Activated naive CD8-positive, alpha-beta T cell treated with anti-CD3 and anti-CD28 coated beads, Interleukin-2, amount 50 U/mL, for 24 hours (primary cell): ENCODE data around the gene STK39.

Source experiments
- ATAC-seq: fragments of 150-1000 bp; cut with Tn5 transposase; one replicate; pipeline ENCODE4 v1.10.0; 2021
- DNase-seq: peaks from one replicate; pipeline ENCODE4 v3.0.0; 2021
- H3K27ac Mint-ChIP-seq: one replicate; pipeline ENCODE4 v1.8.0; 2021; ENCODE audit warnings: mild to moderate bottlenecking, mixed read lengths
- H3K27me3 Mint-ChIP-seq: one replicate; pipeline ENCODE4 v1.8.0; 2021; ENCODE audit warnings: mixed read lengths
- H3K36me3 Mint-ChIP-seq: one replicate; pipeline ENCODE4 v1.8.0; 2021; ENCODE audit warnings: low read depth, mixed read lengths
- H3K4me1 Mint-ChIP-seq: one replicate; pipeline ENCODE4 v1.8.0; 2021; ENCODE audit warnings: mixed read lengths
- H3K4me3 Mint-ChIP-seq: one replicate; pipeline ENCODE4 v1.8.0; 2021; ENCODE audit warnings: mild to moderate bottlenecking, moderate library complexity, mixed read lengths
- H3K9me3 Mint-ChIP-seq: one replicate; pipeline ENCODE4 v1.8.0; 2021; ENCODE audit warnings: mixed read lengths

The STK39 gene

GRCh38 chr2:168231609-168232241 is 15.7 kb downstream of the STK39 start:
- ATAC-seq, result no peak
- Mint-ChIP-seq H3K9me3 (peaks cover 4% of the 10 kb centered on the region), H3K4me1 (peaks cover 29% of the 10 kb centered on the region), H3K27me3 (no peaks in the 10 kb centered on the region), H3K27ac (no peak overlapping the region), H3K4me3 (no peak overlapping the region), H3K36me3 (peaks cover 19% of the 10 kb centered on the region)
- no peak for DNase-seq

DNA sequence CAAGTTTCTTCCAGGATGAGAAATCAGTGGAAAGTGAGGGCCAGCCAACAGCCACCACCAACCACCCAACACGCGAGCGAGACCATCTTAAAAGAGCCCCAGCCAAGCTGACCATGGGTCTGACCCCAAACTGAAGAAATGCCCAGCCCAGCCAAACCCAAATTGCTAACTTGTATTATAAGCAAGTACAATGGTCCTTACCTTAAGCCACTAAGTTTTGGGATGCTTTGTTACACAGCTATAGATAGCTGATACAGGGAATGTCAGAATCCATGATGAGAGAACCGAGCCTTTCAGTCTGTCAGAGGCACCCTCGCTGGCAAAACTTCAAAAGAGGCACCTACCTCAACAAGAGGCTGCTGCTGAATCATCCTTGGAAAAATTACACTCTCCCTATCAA is 17.0 kb downstream of the STK39 start:
- no peak overlapping the region for H3K4me3 Mint-ChIP-seq
- H3K36me3 Mint-ChIP-seq, result peaks cover 17% of the 10 kb centered on the region
- no peak overlapping the region for H3K27ac Mint-ChIP-seq
- ATAC-seq (no peak), DNase-seq (no peak)
- peaks cover 27% of the 10 kb centered on the region for H3K4me1 Mint-ChIP-seq
- H3K9me3 Mint-ChIP-seq, result peaks cover 4% of the 10 kb centered on the region
- H3K27me3 Mint-ChIP-seq, result no peaks in the 10 kb centered on the region

- ATAC-seq (no peak), DNase-seq (no peak)
Observed at GRCh38 chr2:168224346-168224745, 23.0 kb downstream of the STK39 start.

GRCh38 chr2:168222088-168222487 is 25.3 kb downstream of the STK39 start:
- Mint-ChIP-seq H3K9me3 (no peaks in the 10 kb centered on the region), H3K27me3 (no peaks in the 10 kb centered on the region), H3K27ac (no peak overlapping the region), H3K36me3 (peaks cover 12% of the 10 kb centered on the region), H3K4me3 (no peak overlapping the region), H3K4me1 (peaks cover 32% of the 10 kb centered on the region)
- no peak for DNase-seq
- ATAC-seq, result no peak

More at GRCh38 chr2:168224346-168224745, 23.0 kb downstream of the STK39 start:
- H3K27me3 Mint-ChIP-seq, result no peaks in the 10 kb centered on the region
- no peak overlapping the region for H3K27ac Mint-ChIP-seq
- no peak overlapping the region for H3K4me3 Mint-ChIP-seq
- H3K4me1 Mint-ChIP-seq, result peaks cover 32% of the 10 kb centered on the region
- no peaks in the 10 kb centered on the region for H3K9me3 Mint-ChIP-seq
- H3K36me3 Mint-ChIP-seq, result peaks cover 12% of the 10 kb centered on the region

GRCh38 chr2:168220965-168221819 is 26.2 kb downstream of the STK39 start:
- H3K27me3 Mint-ChIP-seq, result no peaks in the 10 kb centered on the region
- peaks cover 12% of the 10 kb centered on the region for H3K36me3 Mint-ChIP-seq
- H3K27ac Mint-ChIP-seq, result no peak overlapping the region
- ATAC-seq (no peak), DNase-seq (no peak)
- H3K4me3 Mint-ChIP-seq, result no peak overlapping the region
- no peaks in the 10 kb centered on the region for H3K9me3 Mint-ChIP-seq
- peaks cover 32% of the 10 kb centered on the region for H3K4me1 Mint-ChIP-seq

GRCh38 chr2:168217920-168218319 is 29.5 kb downstream of the STK39 start:
- H3K27me3 Mint-ChIP-seq, result no peaks in the 10 kb centered on the region
- H3K4me1 Mint-ChIP-seq, result peaks cover 28% of the 10 kb centered on the region
- ATAC-seq, result no peak
- no peak overlapping the region for H3K27ac Mint-ChIP-seq
- no peak overlapping the region for H3K4me3 Mint-ChIP-seq
- H3K9me3 Mint-ChIP-seq, result no peaks in the 10 kb centered on the region
- no peak for DNase-seq
- peaks cover 17% of the 10 kb centered on the region for H3K36me3 Mint-ChIP-seq

DNA sequence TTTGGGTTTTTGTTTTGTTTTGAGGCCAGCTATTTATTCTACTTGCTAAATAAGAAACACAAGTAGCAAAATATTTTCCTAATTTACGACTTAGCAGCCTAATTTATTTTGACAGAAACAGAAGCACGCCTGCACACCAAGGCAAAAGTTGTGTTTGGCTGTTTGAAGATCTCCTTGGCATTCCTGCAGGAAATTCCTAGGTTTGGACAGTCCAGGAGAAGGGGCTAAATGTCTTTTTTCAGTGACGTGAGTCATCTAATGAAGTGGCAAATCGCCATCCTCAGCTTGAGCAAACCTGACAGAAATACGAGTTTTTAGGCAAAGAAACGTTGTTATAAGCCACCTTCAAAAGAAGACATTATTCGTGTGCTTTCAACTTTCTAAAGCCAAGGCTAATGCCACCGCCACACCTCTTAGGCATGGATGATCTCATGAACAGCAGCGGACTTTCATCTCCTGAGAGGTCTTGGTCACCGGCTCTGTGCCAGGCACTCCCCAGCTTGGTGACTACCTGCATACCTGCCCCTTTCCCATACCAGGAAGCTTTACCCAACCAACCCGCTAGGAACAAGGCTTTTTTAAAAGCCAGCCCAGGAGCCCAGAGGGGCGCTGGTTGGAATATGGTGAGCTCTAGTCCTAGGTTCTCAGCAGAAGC is 30.9 kb downstream of the STK39 start:
- DNase-seq (no peak), ATAC-seq (no peak)
- no peak overlapping the region for H3K4me3 Mint-ChIP-seq
- no peak overlapping the region for H3K27ac Mint-ChIP-seq
- H3K4me1 Mint-ChIP-seq, result peaks cover 37% of the 10 kb centered on the region
- no peaks in the 10 kb centered on the region for H3K27me3 Mint-ChIP-seq
- H3K36me3 Mint-ChIP-seq, result peaks cover 15% of the 10 kb centered on the region
- no peaks in the 10 kb centered on the region for H3K9me3 Mint-ChIP-seq

DNA sequence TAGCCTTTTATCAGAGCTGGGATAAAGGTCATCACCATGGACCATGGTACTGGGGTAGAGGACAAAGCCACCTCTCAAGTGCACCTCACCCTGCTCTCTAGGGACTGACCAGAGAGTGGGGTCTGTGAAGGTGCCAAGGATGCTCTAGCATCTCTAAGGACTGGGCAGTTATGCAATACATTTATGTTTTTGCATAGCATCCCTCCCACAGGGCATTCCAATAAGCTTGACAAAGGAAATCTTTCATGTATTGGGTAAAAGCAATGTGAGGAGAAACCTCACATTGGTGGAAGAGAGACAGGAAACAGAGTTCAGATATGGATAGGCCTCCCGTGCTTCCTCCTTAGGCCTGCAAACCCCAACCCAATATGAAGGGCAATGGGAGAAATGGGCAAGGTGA is 31.6 kb downstream of the STK39 start:
- Mint-ChIP-seq H3K4me1 (peaks cover 37% of the 10 kb centered on the region), H3K27ac (no peak overlapping the region), H3K27me3 (no peaks in the 10 kb centered on the region), H3K4me3 (no peak overlapping the region), H3K36me3 (peaks cover 11% of the 10 kb centered on the region), H3K9me3 (no peaks in the 10 kb centered on the region)
- no peak for DNase-seq
- ATAC-seq, result no peak

- Mint-ChIP-seq H3K4me3 (no peak overlapping the region), H3K9me3 (no peaks in the 10 kb centered on the region), H3K4me1 (peaks cover 58% of the 10 kb centered on the region), H3K36me3 (peaks cover 12% of the 10 kb centered on the region), H3K27me3 (no peaks in the 10 kb centered on the region), H3K27ac (peak overlapping the region; percentile 85)
- DNase-seq (no peak), ATAC-seq (no peak)
Observed at GRCh38 chr2:168212866-168213265, 34.5 kb downstream of the STK39 start.

- no peak for DNase-seq
- Mint-ChIP-seq H3K27ac (peak overlapping the region; percentile 85), H3K36me3 (peaks cover 15% of the 10 kb centered on the region), H3K9me3 (no peaks in the 10 kb centered on the region), H3K4me3 (peak overlapping the region; percentile 52), H3K27me3 (no peaks in the 10 kb centered on the region), H3K4me1 (peaks cover 62% of the 10 kb centered on the region)
- no peak for ATAC-seq
Observed at GRCh38 chr2:168212167-168212566, 35.2 kb downstream of the STK39 start.

DNA sequence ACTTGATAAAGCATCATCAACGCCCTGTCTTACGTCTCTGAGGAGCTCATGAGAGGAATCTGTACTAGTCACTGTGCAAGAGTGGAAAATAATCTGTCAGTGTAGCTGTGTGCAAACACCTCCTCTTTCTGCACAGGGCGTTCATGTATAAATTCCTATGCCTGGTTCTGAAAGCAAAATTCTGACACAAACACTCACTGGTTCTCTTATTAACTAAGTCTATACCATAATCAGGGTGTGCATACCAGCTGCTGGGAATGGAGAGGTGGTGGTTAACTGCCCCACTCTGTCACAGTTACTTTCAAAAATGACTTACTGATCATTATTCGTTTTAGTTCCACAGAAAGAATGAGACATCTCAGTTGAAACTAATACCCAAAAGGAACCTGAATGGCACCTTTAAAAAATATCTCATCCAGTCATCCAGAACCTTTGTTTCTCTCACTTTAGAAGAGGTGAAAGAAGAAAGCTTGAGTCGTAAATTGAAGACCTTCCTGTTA is 35.7 kb downstream of the STK39 start:
- H3K9me3 Mint-ChIP-seq, result no peaks in the 10 kb centered on the region
- peaks cover 63% of the 10 kb centered on the region for H3K4me1 Mint-ChIP-seq
- H3K27ac Mint-ChIP-seq, result peak overlapping the region; percentile 85
- no peaks in the 10 kb centered on the region for H3K27me3 Mint-ChIP-seq
- ATAC-seq (peak; percentile 80), DNase-seq (peak; percentile 28)
- peak overlapping the region; percentile 52 for H3K4me3 Mint-ChIP-seq
- H3K36me3 Mint-ChIP-seq, result peaks cover 16% of the 10 kb centered on the region

- peak; percentile 74 for ATAC-seq
- Mint-ChIP-seq H3K27me3 (no peaks in the 10 kb centered on the region), H3K36me3 (peaks cover 17% of the 10 kb centered on the region), H3K9me3 (no peaks in the 10 kb centered on the region), H3K4me1 (peaks cover 65% of the 10 kb centered on the region), H3K4me3 (peak overlapping the region; percentile 52), H3K27ac (peak overlapping the region; percentile 85)
- DNase-seq, result no peak
Observed at GRCh38 chr2:168210895-168211570, 36.4 kb downstream of the STK39 start.

GRCh38 chr2:168210216-168210894 is 37.0 kb downstream of the STK39 start:
- no peak for DNase-seq
- peak overlapping the region; percentile 52 for H3K4me3 Mint-ChIP-seq
- H3K4me1 Mint-ChIP-seq, result peaks cover 65% of the 10 kb centered on the region

DNA sequence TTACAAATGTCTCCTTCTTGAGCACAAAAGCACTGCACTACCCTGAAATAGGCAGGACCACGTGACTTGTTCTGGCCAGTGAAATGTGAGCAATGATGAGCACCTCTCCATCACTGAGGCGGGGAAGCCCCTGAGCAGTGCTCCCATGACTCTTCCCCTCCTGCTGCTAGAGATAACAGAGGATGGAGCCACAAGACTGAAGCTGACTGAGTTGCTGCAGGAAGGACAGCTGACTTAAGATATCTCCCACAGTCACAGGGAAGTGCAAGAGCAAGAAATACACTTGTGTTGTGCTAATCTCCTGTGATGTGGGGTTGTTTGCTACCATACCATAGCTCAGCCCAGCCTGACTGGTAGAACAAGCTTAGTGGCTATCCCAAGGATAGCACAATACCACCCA is 38.7 kb downstream of the STK39 start:
- Mint-ChIP-seq H3K36me3 (peaks cover 11% of the 10 kb centered on the region), H3K4me1 (peaks cover 58% of the 10 kb centered on the region), H3K27me3 (no peaks in the 10 kb centered on the region), H3K4me3 (no peak overlapping the region), H3K9me3 (no peaks in the 10 kb centered on the region), H3K27ac (no peak overlapping the region)
- DNase-seq (no peak), ATAC-seq (peak; percentile 12)

More at GRCh38 chr2:168210216-168210894, 37.0 kb downstream of the STK39 start:
- no peak for ATAC-seq
- Mint-ChIP-seq H3K27me3 (no peaks in the 10 kb centered on the region), H3K36me3 (peaks cover 14% of the 10 kb centered on the region), H3K9me3 (no peaks in the 10 kb centered on the region), H3K27ac (peak overlapping the region; percentile 85)
